HepG2 (cell line): Measurements from ENCODE around the gene ANO6.

ENCODE experiments used
- CENPT ChIP-seq: sonication (generic); formaldehyde crosslinking; IDR thresholded peaks from 2 replicates; pipeline ENCODE4 v1.8.0; 2022; ENCODE audit warnings: low read depth, mild to moderate bottlenecking, moderate library complexity, missing genetic modification reagents
- CTCF ChIP-seq: sonication (generic); formaldehyde crosslinking; IDR thresholded peaks from 2 replicates; pipeline ENCODE4 v1.5.0; 2020; ENCODE audit warnings: mild to moderate bottlenecking, missing genetic modification reagents, moderate library complexity
- EZH2 ChIP-seq: conservative IDR thresholded peaks from 2 replicates; pipeline ENCODE4 v1.6.1; 2012; ENCODE audit warnings: mild to moderate bottlenecking, low read depth, low read length, moderate library complexity
- FOXA3 ChIP-seq: IDR thresholded peaks from 2 replicates; pipeline ENCODE4 v1.6.1; 2016; ENCODE audit warnings: missing genetic modification reagents, missing compliant biosample characterization
- HNRNPUL1 ChIP-seq: fragments of 200-400 bp; formaldehyde crosslinking; IDR thresholded peaks from 2 replicates; pipeline ENCODE4 v1.6.1; 2017; ENCODE audit warnings: low read depth, mild to moderate bottlenecking, low read length, moderate library complexity
- MXI1 ChIP-seq: IDR thresholded peaks from 3 replicates; pipeline ENCODE4 v1.6.1; 2012; ENCODE audit warnings: low read depth, low read length, inconsistent platforms, borderline replicate concordance
- NFKBIZ ChIP-seq: IDR thresholded peaks from 2 replicates; pipeline ENCODE4 v1.6.1; 2018; ENCODE audit warnings: missing genetic modification reagents, missing compliant biosample characterization
- RFX1 ChIP-seq: fragments of 450-650 bp; IDR thresholded peaks from 2 replicates; pipeline ENCODE4 v1.6.1; 2017
- SIN3A ChIP-seq: IDR thresholded peaks from 2 replicates; pipeline ENCODE4 v1.6.1; 2011; ENCODE audit warnings: low read depth, mild to moderate bottlenecking, control low read depth, low read length, borderline replicate concordance
- ZFAT ChIP-seq: sonication (generic); formaldehyde crosslinking; conservative IDR thresholded peaks from 2 replicates; pipeline ENCODE4 v1.8.1; 2023; ENCODE audit warnings: missing genetic modification reagents, inconsistent platforms
- ZNF335 ChIP-seq: sonication (generic); formaldehyde crosslinking; IDR thresholded peaks from 2 replicates; pipeline ENCODE4 v1.4.0; 2020; ENCODE audit warnings: missing genetic modification reagents
- ZNF432 ChIP-seq: sonication (generic); formaldehyde crosslinking; IDR thresholded peaks from 2 replicates; pipeline ENCODE4 v1.5.0; 2020; ENCODE audit warnings: missing genetic modification reagents, mild to moderate bottlenecking, borderline replicate concordance
- ZNF558 ChIP-seq: sonication (generic); formaldehyde crosslinking; IDR thresholded peaks from 2 replicates; pipeline ENCODE4 v1.9.0; 2022; ENCODE audit warnings: mild to moderate bottlenecking, missing genetic modification reagents, borderline replicate concordance
- TF ChIP-seq, protein P1 (sequence below), 2 experiments: IDR thresholded peaks; 2 replicates each; pipeline ENCODE4 v1.6.1; 2011 to 2012; ENCODE audit warnings: low read length in 2 of 2, borderline replicate concordance in 1 of 2, low read depth in 1 of 2, mild to moderate bottlenecking in 1 of 2, moderate library complexity in 1 of 2

DNA sequence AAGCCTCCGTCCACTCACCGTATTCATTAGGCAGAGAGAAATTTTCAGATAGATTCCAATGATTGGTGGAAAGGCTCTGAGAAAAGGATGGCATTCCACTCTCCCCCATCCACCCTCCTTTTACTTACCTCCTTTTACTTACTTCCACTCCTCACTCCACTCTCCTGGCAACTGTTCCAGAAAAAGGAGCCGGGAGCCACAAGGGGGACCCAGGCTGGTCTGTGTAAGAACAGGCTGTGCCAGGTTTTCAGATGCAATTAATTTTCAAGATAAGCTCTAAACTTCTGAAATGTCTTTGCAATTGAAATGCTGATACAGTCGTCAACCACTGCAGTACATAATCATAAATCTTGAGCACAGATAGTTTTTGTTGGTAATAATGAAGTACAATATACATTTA is 248.8 kb downstream of the ANO6 start:
- TF ChIP-seq CENPT (CRISPR knock-in tag) (no peak), FOXA3 (no peak), ZFAT (CRISPR knock-in tag) (no peak), ZNF335 (CRISPR knock-in tag) (no peak), EZH2 (no peak), MXI1 (no peak), SIN3A (no peak), CTCF (CRISPR knock-in tag) (no peak), ZNF432 (CRISPR knock-in tag) (no peak), NFKBIZ (CRISPR knock-in tag) (no peak), RFX1 (no peak), ZNF558 (no peak), HNRNPUL1 (no peak)
- TF ChIP-seq, protein P1, sequence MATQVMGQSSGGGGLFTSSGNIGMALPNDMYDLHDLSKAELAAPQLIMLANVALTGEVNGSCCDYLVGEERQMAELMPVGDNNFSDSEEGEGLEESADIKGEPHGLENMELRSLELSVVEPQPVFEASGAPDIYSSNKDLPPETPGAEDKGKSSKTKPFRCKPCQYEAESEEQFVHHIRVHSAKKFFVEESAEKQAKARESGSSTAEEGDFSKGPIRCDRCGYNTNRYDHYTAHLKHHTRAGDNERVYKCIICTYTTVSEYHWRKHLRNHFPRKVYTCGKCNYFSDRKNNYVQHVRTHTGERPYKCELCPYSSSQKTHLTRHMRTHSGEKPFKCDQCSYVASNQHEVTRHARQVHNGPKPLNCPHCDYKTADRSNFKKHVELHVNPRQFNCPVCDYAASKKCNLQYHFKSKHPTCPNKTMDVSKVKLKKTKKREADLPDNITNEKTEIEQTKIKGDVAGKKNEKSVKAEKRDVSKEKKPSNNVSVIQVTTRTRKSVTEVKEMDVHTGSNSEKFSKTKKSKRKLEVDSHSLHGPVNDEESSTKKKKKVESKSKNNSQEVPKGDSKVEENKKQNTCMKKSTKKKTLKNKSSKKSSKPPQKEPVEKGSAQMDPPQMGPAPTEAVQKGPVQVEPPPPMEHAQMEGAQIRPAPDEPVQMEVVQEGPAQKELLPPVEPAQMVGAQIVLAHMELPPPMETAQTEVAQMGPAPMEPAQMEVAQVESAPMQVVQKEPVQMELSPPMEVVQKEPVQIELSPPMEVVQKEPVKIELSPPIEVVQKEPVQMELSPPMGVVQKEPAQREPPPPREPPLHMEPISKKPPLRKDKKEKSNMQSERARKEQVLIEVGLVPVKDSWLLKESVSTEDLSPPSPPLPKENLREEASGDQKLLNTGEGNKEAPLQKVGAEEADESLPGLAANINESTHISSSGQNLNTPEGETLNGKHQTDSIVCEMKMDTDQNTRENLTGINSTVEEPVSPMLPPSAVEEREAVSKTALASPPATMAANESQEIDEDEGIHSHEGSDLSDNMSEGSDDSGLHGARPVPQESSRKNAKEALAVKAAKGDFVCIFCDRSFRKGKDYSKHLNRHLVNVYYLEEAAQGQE (IDR thresholded peaks at IDR 0.05; ENCODE audit: borderline replicate concordance in 1 of 2, low read depth in 1 of 2, low read length in 2 of 2): no peak
